Fibroblast of lung (primary cell): ENCODE results near the gene LGALS4. TPM values are rescaled to one million over a fixed set of nuclear protein-coding genes. Genes with fewer than 3 reads are reported as not detected.
"Not testable (repeated sequence)": the region's sequence is repeated elsewhere in the genome, so short reads cannot be mapped to it uniquely, and the experiment has no call there.

Experiments used
- DNase-seq, 2 donors: peaks; one replicate each; pipeline versions ENCODE4 v3.0.0 to v3.0.0-alpha.2; 2010; ENCODE audit warnings: low read depth in 2 of 2
- H2AFZ ChIP-seq: 2 replicates; pipeline ENCODE4 v1.5.1; 2012; ENCODE audit warnings: low read length, control low read depth, inconsistent platforms
- H3K27ac ChIP-seq: 2 replicates; pipeline ENCODE4 v1.5.1; 2011; ENCODE audit warnings: low read length, control low read depth; ENCODE audit not compliant: insufficient read depth
- H3K27me3 ChIP-seq: 2 replicates; pipeline ENCODE4 v1.5.1; 2011; ENCODE audit warnings: mild to moderate bottlenecking, low read length; ENCODE audit not compliant: control insufficient read depth, insufficient read depth
- H3K36me3 ChIP-seq: 2 replicates; pipeline ENCODE4 v1.5.1; 2011; ENCODE audit warnings: low read length; ENCODE audit not compliant: control insufficient read depth, insufficient read depth
- H3K4me1 ChIP-seq: 2 replicates; pipeline ENCODE4 v1.5.1; 2011; ENCODE audit warnings: low read length; ENCODE audit not compliant: control insufficient read depth, insufficient read depth; ENCODE audit errors: extremely low read depth
- H3K4me2 ChIP-seq: 2 replicates; pipeline ENCODE4 v1.5.1; 2011; ENCODE audit warnings: low read length, control low read depth; ENCODE audit not compliant: insufficient read depth; ENCODE audit errors: extremely low read depth
- H3K4me3 ChIP-seq, 4 experiments: fragments of 200-600 bp in 1 of 4; sonication (generic) in 1 of 4; replicated peaks in 1 of 4; 2 replicates each; pipeline ENCODE4 v1.5.1; 2011 to 2016; ENCODE audit warnings: low read length in 4 of 4, low read depth in 3 of 4, mild to moderate bottlenecking in 3 of 4, control low read depth in 2 of 4, inconsistent platforms in 1 of 4, mixed read lengths in 1 of 4; ENCODE audit not compliant: insufficient read depth in 1 of 4; ENCODE audit errors: control extremely low read depth in 1 of 4
- H3K79me2 ChIP-seq: 2 replicates; pipeline ENCODE4 v1.5.1; 2012; ENCODE audit warnings: mild to moderate bottlenecking, low read length, inconsistent platforms; ENCODE audit not compliant: control insufficient read depth, insufficient read depth
- H3K9ac ChIP-seq: 2 replicates; pipeline ENCODE4 v1.5.1; 2011; ENCODE audit warnings: mild to moderate bottlenecking, low read length, control low read depth; ENCODE audit not compliant: insufficient read depth
- H3K9me3 ChIP-seq: 2 replicates; pipeline ENCODE4 v1.5.1; 2012; ENCODE audit warnings: low read depth, low read length; ENCODE audit not compliant: control insufficient read depth, insufficient read depth
- H4K20me1 ChIP-seq: 2 replicates; pipeline ENCODE4 v1.5.1; 2011; ENCODE audit warnings: low read length; ENCODE audit not compliant: control insufficient read depth, insufficient read depth; ENCODE audit errors: extremely low read depth
- CTCF ChIP-seq, 2 donors: IDR thresholded peaks in 1 of 2; conservative IDR thresholded peaks in 1 of 2; 1 replicate in 1 of 2; 2 replicates in 1 of 2; pipeline ENCODE4 v1.5.1; 2011 to 2012; ENCODE audit warnings: low read length in 2 of 2, control low read depth in 1 of 2, inconsistent platforms in 1 of 2, low read depth in 1 of 2, mild to moderate bottlenecking in 1 of 2
- EZH2 ChIP-seq: IDR thresholded peaks from 2 replicates; pipeline ENCODE4 v1.5.1; 2012; ENCODE audit warnings: low read length, control low read depth, mild to moderate bottlenecking; ENCODE audit errors: missing control alignments
- polyA plus RNA-seq, 2 donors: library from polyadenylated mRNA; depleted of rRNA in 1 of 2; stranded (reverse) in 1 of 2; unstranded in 1 of 2; fragments of >200 nt; gene quantifications; 2 replicates each; pipeline ENCODE4 v1.2.1, GENCODE V29; 2011 to 2012; ENCODE audit warnings: missing spikeins in 1 of 2
- total RNA-seq: library from RNA; depleted of rRNA; stranded (reverse); fragments of >200 nt; gene quantifications from 2 replicates; pipeline ENCODE4 v1.2.1, GENCODE V29; 2014

Gene LGALS4
- total and polyA plus RNA-seq, 2 donors (not counting 1 experiment from before 2014, with no cell fraction given): not detected

- Histone ChIP-seq H2AFZ (no peak within 1 kb of the TSS), H3K79me2 (no peaks in the 10 kb centered on the region), H3K4me2 (no peak within 1 kb of the TSS), H4K20me1 (no peaks in the 10 kb centered on the region), H3K9ac (no peak within 1 kb of the TSS), H3K27me3 (no peaks in the 10 kb centered on the region), H3K9me3 (no peaks in the 10 kb centered on the region), H3K27ac (no peak within 1 kb of the TSS), H3K4me1 (no peaks in the 10 kb centered on the region), H3K36me3 (no peaks in the 10 kb centered on the region), H3K4me3 (no peak within 1 kb of the TSS)
- no peak for DNase-seq
- TF ChIP-seq EZH2: no peak
- TF ChIP-seq CTCF (conservative IDR thresholded peaks at IDR 0.05 in 1 of 2, IDR thresholded peaks at IDR 0.05 in 1 of 2; ENCODE audit: low read depth in 1 of 2, low read length in 2 of 2): no peak
Measured at GRCh38 chr19:38788478-38789243, 24.1 kb downstream of the LGALS4 start, which contains the start of gene LGALS7B. Gene LGALS7B (plus strand): TSS chr19:38789200. CDS start chr19:38789227, 27 bp downstream.

GRCh38 chr19:38786572-38787265 lies 26.0 kb downstream of the LGALS4 start:
- H3K9me3 ChIP-seq: no peaks in the 10 kb centered on the region
- no peak overlapping the region for H3K9ac ChIP-seq
- H3K27me3 ChIP-seq: no peaks in the 10 kb centered on the region
- H3K4me1 ChIP-seq: no peaks in the 10 kb centered on the region
- no peaks in the 10 kb centered on the region for H3K79me2 ChIP-seq
- H3K4me2 ChIP-seq: no peak overlapping the region
- H3K4me3 ChIP-seq: no peak overlapping the region
- no peak overlapping the region for H3K27ac ChIP-seq
- H2AFZ ChIP-seq: no peak overlapping the region
- H4K20me1 ChIP-seq: no peaks in the 10 kb centered on the region
- H3K36me3 ChIP-seq: no peaks in the 10 kb centered on the region
- TF ChIP-seq EZH2 (no peak), CTCF (conservative IDR thresholded peaks at IDR 0.05 in 1 of 2, IDR thresholded peaks at IDR 0.05 in 1 of 2; ENCODE audit: low read depth in 1 of 2, low read length in 2 of 2) (no peak)
- no peak for DNase-seq

GRCh38 chr19:38786061-38786460 lies 26.7 kb downstream of the LGALS4 start:
- not testable (repeated sequence) for H3K27me3 ChIP-seq, H3K27ac ChIP-seq, H3K79me2 ChIP-seq, H3K4me1 ChIP-seq, H3K4me2 ChIP-seq, H3K36me3 ChIP-seq, H3K9ac ChIP-seq, DNase-seq, H3K4me3 ChIP-seq, H4K20me1 ChIP-seq, H2AFZ ChIP-seq, H3K9me3 ChIP-seq
